Activated naive CD4-positive, alpha-beta T cell treated with anti-CD3 and anti-CD28 coated beads, Interleukin-2, amount 50 U/mL, for 24 hours (primary cell): ENCODE measurements around the gene DIPK1B.

Experiments
- H3K27ac Mint-ChIP-seq: one replicate; pipeline ENCODE4 v1.8.0; 2021; ENCODE audit warnings: mild to moderate bottlenecking, mixed read lengths
- H3K27me3 Mint-ChIP-seq: one replicate; pipeline ENCODE4 v1.8.0; 2021; ENCODE audit warnings: mixed read lengths
- H3K36me3 Mint-ChIP-seq: one replicate; pipeline ENCODE4 v1.8.0; 2021; ENCODE audit warnings: mixed read lengths
- H3K4me1 Mint-ChIP-seq: one replicate; pipeline ENCODE4 v1.8.0; 2021; ENCODE audit warnings: mixed read lengths
- H3K4me3 Mint-ChIP-seq: one replicate; pipeline ENCODE4 v1.8.0; 2021; ENCODE audit warnings: mild to moderate bottlenecking, mixed read lengths
- H3K9me3 Mint-ChIP-seq: one replicate; pipeline ENCODE4 v1.8.0; 2021; ENCODE audit warnings: mixed read lengths

DIPK1B gene

DNA sequence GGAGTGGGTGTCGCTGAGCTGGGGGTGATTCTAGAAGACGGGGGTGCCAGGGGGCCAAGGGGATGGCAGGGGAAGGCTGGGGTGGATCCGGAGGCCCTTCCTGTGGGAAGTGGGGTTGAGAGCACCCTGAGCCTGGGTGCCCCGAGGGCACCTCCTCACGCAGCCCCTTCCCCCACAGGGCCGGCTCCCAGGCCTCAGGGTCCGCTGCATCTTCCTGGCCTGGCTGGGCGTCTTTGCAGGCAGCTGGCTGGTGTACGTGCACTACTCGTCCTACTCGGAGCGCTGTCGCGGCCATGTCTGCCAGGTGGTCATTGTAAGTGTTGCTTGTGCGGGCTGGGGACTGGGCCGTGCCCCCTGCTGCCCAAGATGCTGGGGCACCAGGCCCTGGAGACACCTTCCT lies 5.0 kb downstream of the DIPK1B start:
- Mint-ChIP-seq H3K4me3 (no peak overlapping the region), H3K9me3 (no peaks in the 10 kb centered on the region), H3K4me1 (no peaks in the 10 kb centered on the region), H3K27ac (no peak overlapping the region), H3K27me3 (no peaks in the 10 kb centered on the region), H3K36me3 (no peaks in the 10 kb centered on the region)

DNA sequence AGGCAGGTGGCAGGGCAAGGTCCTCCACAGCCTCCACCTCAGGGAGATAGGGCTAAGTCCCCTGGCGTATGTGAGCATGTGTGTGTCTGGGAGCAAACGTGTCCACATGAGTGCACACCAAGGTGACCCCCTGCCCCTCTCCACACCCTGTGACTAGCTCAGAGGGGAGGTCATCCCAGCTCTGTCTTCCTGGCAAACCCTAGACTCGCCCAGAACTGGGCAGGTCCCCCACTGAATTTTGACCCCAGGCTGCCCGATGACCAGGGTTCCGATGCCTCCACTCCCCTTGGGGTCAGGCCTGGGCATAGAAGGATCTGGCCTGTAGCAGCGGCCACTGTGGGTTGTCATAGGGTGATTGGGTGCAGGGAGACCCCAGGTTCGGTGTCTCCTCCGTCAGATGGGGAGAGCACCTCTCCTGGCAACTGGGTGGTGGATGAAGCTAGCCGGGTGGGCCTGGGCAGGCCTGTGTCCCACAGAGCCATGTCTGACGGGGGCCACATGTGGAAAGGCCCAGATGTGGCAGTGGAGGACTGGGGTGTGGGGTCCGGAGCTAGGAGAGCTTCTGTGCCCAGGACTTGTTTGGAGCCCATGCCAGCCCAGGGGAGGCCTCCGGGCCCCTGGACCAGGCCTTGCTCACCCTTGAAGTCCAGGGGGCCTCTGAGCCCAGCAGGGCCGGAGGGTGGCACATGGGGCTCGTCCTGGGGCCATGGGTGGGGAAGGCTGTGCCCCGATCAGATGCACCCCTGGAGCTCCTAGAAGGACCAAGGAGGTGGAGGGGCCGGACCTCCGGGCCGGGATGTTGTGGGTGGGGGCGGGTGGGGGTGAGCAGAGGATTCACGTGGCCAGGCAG lies 6.2 kb downstream of the DIPK1B start:
- H3K4me3 Mint-ChIP-seq, result no peak overlapping the region
- no peaks in the 10 kb centered on the region for H3K4me1 Mint-ChIP-seq
- no peaks in the 10 kb centered on the region for H3K36me3 Mint-ChIP-seq
- H3K27ac Mint-ChIP-seq, result no peak overlapping the region
- no peaks in the 10 kb centered on the region for H3K9me3 Mint-ChIP-seq
- no peaks in the 10 kb centered on the region for H3K27me3 Mint-ChIP-seq

DNA sequence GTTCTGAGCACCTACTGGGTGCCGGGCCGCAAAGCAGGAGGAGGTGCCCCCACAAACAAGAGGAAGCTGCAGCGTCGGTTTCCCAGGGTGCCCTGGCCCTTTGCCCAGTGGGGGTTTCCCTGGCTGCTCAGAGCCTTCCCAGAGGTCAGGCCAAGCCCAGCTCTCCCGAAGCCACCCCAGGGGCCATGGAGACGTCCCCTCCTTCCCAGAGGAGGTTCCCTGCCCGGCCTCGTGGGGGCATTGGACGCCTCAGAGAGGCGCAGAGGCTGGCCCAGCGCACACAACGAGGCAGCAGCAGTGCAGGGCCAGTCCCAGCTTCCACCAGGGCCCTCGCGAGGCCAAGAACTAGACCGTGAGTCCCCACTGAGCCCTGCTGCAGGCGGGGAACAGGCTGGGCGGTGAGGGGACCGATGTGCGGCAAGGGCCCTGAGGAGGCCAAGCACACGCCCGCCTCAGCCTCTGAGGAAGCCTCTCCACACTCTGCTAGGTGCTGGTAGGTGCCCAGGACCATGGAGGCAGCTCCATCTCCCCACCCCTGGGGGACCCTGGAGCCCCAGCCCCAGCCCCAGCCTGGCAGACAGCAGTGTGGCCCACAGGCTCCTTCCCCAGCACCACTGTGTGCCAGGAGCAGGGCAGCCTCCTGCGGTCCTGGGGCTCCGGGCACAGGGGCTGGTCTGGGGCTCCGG lies 7.0 kb downstream of the DIPK1B start:
- Mint-ChIP-seq H3K27ac (no peak overlapping the region), H3K9me3 (no peaks in the 10 kb centered on the region), H3K27me3 (no peaks in the 10 kb centered on the region), H3K4me3 (no peak overlapping the region), H3K36me3 (peaks cover 4% of the 10 kb centered on the region), H3K4me1 (peaks cover 4% of the 10 kb centered on the region)

DNA sequence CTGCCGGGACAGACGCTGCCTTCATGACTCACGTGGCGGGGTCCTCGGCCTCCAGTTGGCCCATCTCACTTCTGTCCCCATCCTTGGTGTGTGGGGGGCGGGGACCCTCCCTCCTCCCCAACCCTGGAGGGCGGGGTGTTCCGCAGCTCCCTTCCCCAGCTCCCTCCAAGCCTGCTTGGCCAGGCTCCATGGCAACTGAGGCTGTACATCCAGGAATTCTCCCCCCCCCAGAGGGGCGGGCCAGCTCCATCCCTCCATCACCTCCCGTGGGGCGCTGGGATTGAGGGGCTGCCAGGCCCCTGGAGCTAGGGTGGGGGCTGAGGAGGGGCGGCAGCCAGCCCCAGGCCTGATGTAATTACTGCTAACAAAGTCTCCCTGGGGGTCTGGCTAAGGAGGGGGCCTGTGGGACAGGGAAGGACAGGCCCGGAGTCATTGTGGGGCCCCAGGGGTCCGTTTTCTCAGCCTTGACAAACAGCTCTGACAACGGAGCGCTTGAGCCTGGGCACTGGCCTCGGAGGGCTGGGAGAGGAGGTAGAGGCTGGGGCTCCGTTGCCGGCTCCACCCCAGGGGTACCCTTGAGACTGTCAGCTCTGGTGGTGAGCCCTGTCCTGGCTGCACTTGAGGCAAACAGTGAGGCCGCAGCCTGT lies 8.0 kb downstream of the DIPK1B start:
- no peak overlapping the region for H3K27ac Mint-ChIP-seq
- peaks cover 9% of the 10 kb centered on the region for H3K4me1 Mint-ChIP-seq
- H3K9me3 Mint-ChIP-seq, result no peaks in the 10 kb centered on the region
- H3K4me3 Mint-ChIP-seq, result no peak overlapping the region
- H3K27me3 Mint-ChIP-seq, result no peaks in the 10 kb centered on the region
- peaks cover 5% of the 10 kb centered on the region for H3K36me3 Mint-ChIP-seq

DNA sequence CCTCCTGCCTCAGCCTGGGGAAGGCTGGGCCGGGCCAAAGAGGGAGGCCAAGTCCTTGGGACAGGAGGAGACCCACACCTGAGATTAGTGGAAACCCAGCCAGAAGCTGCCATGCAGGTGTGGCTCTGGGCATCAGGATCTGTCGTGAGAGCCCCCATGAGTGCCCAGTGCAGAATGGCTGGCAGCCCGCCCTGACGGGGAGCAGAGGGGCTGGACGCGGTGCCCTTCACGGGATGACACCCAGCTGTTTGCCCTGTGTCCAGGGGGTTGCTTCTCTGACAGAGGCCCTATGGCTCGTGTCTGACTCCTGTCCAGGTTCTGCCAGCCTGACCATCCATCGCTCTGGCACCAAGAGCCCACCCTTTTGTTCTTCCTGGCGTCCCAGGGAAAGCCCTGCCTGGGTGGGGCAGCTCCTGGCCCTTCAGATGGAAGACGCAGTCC lies 8.5 kb downstream of the DIPK1B start:
- no peak overlapping the region for H3K4me3 Mint-ChIP-seq
- H3K36me3 Mint-ChIP-seq, result peaks cover 5% of the 10 kb centered on the region
- no peak overlapping the region for H3K27ac Mint-ChIP-seq
- H3K27me3 Mint-ChIP-seq, result no peaks in the 10 kb centered on the region
- peaks cover 13% of the 10 kb centered on the region for H3K4me1 Mint-ChIP-seq
- no peaks in the 10 kb centered on the region for H3K9me3 Mint-ChIP-seq

DNA sequence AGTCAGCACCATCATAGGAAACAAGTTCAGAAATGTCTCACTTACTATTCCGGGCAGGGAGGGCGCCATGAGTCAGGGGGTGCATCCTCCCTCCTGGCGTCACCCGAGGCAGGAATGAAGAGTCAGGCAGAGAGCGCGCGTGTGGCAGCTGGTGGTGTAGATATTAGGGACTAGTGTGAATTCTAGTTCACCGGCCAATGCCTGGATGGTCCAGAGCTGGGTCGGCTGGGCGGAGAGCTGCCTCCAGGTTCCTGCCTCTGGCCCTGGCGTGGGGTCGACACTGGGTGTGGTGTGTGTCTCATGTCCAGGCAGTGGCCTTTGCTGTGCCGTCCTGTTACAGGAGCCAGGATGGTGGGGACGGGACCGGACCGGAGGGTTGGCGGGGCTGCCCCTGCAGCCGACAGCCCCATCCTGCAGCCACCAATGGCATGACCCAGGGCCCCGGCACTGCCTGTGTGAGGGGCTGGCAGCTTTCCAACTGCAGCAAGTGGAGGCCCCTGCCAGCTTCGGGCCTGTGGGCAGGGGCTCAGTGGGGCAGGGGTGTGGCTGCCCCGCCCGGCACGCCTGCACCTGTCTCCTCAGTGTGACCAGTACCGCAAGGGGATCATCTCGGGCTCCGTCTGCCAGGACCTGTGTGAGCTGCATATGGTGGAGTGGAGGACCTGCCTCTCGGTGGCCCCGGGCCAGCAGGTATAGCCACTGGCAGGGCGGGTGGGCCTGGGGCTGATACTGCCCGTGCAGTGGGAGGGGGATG lies 9.1 kb downstream of the DIPK1B start:
- peaks cover 15% of the 10 kb centered on the region for H3K4me1 Mint-ChIP-seq
- H3K27me3 Mint-ChIP-seq, result no peaks in the 10 kb centered on the region
- H3K4me3 Mint-ChIP-seq, result no peak overlapping the region
- H3K27ac Mint-ChIP-seq, result no peak overlapping the region
- H3K36me3 Mint-ChIP-seq, result peaks cover 7% of the 10 kb centered on the region
- no peaks in the 10 kb centered on the region for H3K9me3 Mint-ChIP-seq

DNA sequence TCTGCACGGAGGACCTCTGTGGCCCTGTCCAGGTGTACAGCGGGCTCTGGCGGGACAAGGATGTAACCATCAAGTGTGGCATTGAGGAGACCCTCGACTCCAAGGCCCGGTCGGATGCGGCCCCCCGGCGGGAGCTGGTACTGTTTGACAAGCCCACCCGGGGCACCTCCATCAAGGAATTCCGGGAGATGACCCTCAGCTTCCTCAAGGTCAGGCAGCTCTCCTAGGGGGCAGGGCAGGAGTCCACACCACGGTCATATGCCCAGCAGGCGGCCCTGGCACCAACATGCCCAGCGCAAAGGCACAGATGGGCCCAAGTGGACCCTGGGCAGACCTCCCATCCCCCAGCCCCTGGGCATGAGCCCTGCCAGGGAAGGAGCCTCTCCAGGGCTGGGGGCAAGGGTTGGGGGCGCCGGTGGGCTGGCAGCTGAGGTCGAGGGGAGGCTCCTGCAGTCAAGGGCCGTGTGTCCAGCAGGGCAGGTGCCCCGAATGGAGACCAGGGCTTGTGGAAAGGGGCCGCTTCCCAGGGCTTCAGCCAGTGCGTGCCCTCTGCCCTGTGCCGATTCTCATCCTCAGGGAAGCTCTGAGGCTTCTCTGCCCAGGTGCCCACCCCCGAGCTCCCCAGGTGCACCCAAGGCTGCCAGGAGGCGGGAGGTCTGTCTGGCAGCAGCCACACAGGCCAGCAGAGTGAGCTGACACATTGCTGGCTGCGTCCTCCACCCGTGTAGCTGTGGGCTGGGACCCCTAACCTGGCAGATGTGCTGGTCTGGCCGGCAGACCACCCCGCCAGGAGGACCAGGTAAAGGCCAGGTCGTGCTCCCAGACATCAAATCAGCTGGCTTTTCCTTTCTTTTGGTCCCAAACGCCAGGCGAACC lies 10.0 kb downstream of the DIPK1B start:
- Mint-ChIP-seq H3K9me3 (no peaks in the 10 kb centered on the region), H3K4me1 (peaks cover 20% of the 10 kb centered on the region), H3K4me3 (no peak overlapping the region), H3K27ac (no peak overlapping the region), H3K36me3 (peaks cover 12% of the 10 kb centered on the region), H3K27me3 (no peaks in the 10 kb centered on the region)

DNA sequence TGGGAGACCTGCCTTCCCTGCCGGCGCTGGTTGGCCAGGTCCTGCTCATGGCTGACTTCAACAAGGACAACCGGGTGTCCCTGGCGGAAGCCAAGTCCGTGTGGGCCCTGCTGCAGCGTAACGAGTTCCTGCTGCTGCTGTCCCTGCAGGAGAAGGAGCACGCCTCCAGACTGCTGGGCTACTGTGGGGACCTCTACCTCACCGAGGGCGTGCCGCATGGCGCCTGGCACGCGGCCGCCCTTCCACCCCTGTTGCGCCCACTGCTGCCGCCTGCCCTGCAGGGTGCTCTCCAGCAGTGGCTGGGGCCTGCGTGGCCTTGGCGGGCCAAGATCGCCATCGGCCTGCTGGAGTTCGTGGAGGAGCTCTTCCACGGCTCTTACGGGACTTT lies 10.6 kb downstream of the DIPK1B start:
- no peaks in the 10 kb centered on the region for H3K9me3 Mint-ChIP-seq
- no peaks in the 10 kb centered on the region for H3K27me3 Mint-ChIP-seq
- peaks cover 20% of the 10 kb centered on the region for H3K4me1 Mint-ChIP-seq
- no peak overlapping the region for H3K4me3 Mint-ChIP-seq
- H3K27ac Mint-ChIP-seq, result peak overlapping the region; percentile 35
- H3K36me3 Mint-ChIP-seq, result peaks cover 12% of the 10 kb centered on the region

DNA sequence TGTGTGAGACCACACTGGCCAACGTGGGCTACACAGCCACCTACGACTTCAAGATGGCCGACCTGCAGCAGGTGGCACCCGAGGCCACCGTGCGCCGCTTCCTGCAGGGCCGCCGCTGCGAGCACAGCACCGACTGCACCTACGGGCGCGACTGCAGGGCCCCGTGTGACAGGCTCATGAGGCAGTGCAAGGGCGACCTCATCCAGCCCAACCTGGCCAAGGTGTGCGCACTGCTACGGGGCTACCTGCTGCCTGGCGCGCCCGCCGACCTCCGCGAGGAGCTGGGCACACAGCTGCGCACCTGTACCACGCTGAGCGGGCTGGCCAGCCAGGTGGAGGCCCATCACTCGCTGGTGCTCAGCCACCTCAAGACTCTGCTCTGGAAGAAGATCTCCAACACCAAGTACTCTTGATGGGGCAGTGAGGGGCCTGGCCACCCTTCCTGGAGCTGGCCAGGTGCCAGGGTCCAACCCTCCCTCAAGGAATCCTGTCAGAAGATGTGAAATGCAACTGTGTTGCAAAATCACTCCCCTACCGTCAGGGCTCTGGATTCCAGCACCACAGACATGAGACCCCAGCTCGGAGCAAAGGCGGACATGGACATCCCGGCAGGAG lies 11.1 kb downstream of the DIPK1B start:
- H3K9me3 Mint-ChIP-seq, result no peaks in the 10 kb centered on the region
- H3K27me3 Mint-ChIP-seq, result no peaks in the 10 kb centered on the region
- H3K36me3 Mint-ChIP-seq, result peaks cover 12% of the 10 kb centered on the region
- H3K4me1 Mint-ChIP-seq, result peaks cover 20% of the 10 kb centered on the region
- peak overlapping the region; percentile 53 for H3K4me3 Mint-ChIP-seq
- peak overlapping the region; percentile 55 for H3K27ac Mint-ChIP-seq

DNA sequence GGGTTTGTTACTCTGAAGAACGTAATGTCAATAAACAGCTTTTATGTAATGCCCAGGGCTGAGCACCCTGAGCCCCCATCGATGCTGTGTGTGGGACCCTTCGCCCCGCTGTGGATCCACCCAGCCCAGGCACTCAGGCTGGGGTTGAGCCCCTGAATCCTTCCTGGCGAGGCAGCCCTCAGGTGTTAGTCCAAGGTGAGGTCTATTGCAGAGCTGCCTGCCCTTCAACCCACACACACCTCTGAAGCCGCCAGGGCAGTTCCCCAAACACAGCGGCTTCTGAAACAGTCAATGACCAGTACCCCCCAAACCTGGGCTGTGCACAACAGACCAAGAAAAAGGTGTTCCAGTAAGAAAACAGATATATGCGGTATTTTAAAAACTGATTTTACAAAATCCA lies 11.6 kb downstream of the DIPK1B start:
- no peak overlapping the region for H3K4me3 Mint-ChIP-seq
- H3K36me3 Mint-ChIP-seq, result peaks cover 12% of the 10 kb centered on the region
- no peaks in the 10 kb centered on the region for H3K9me3 Mint-ChIP-seq
- peak overlapping the region; percentile 81 for H3K27ac Mint-ChIP-seq
- H3K27me3 Mint-ChIP-seq, result no peaks in the 10 kb centered on the region
- peaks cover 20% of the 10 kb centered on the region for H3K4me1 Mint-ChIP-seq

DNA sequence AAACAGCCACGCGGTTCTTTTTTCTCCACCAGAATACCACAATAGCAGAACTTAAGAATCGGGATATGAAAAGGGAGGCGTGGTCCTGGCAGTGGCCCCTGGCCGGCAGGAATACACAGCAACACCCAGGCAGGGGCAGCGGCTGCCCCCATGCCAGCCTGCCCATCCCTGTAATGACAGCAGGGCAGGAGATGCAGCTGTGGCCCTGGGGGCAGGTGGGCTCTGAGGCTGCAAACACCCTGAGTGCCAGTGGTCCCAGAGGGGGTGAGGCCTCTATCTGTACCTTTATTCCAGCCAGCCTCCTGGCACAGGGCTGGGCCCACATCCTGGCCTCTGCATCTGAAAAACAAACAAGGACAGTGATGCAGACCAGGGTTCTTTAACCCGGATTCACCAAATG lies 12.4 kb downstream of the DIPK1B start:
- H3K27me3 Mint-ChIP-seq, result no peaks in the 10 kb centered on the region
- H3K9me3 Mint-ChIP-seq, result no peaks in the 10 kb centered on the region
- H3K27ac Mint-ChIP-seq, result no peak overlapping the region
- H3K4me1 Mint-ChIP-seq, result peaks cover 20% of the 10 kb centered on the region
- H3K4me3 Mint-ChIP-seq, result peak overlapping the region; percentile 36
- H3K36me3 Mint-ChIP-seq, result peaks cover 12% of the 10 kb centered on the region

DNA sequence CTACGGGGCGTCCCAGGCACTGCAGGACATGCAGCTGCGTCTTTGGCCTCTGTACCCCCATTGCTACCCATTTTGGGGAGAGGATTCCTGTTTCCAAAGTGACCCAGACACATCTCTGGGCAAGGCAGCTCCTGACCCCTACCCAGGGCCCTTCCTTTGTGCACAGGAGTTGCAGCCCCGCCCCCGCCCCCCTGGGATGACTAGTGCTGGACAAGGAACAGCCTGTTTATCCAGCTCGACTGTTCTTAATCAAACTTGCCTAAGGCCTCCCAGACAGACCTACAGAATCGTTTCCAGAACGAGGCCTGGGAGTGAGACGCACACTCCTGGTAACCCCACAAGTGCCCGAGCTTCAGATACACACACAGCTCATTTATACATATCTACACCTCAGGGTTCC lies 13.2 kb downstream of the DIPK1B start:
- H3K27ac Mint-ChIP-seq, result peak overlapping the region; percentile 70
- H3K9me3 Mint-ChIP-seq, result no peaks in the 10 kb centered on the region
- H3K4me1 Mint-ChIP-seq, result peaks cover 20% of the 10 kb centered on the region
- no peaks in the 10 kb centered on the region for H3K27me3 Mint-ChIP-seq
- peaks cover 12% of the 10 kb centered on the region for H3K36me3 Mint-ChIP-seq
- peak overlapping the region; percentile 100 for H3K4me3 Mint-ChIP-seq

DNA sequence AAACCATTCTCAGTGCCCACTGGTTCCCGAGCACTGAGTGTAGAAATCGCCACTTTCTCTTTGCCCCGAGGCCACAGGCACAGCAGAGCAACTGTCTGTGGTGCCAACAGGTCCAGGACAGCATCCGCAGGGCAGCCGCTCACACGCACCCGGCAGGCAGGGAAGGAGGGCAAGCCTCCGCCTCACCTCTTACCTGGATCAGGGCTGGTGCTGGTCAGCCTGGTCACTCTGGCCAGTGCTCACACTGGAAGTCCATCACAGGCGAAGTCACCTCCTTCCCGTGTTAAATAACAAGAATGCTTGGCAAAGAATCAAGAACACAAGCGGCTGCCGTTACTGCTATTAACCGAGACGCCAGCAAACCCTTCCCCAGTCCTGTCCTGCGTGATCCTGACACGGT lies 13.7 kb downstream of the DIPK1B start:
- Mint-ChIP-seq H3K4me1 (peaks cover 20% of the 10 kb centered on the region), H3K36me3 (peaks cover 12% of the 10 kb centered on the region), H3K4me3 (peak overlapping the region; percentile 100), H3K9me3 (no peaks in the 10 kb centered on the region), H3K27ac (peak overlapping the region; percentile 100), H3K27me3 (no peaks in the 10 kb centered on the region)

DNA sequence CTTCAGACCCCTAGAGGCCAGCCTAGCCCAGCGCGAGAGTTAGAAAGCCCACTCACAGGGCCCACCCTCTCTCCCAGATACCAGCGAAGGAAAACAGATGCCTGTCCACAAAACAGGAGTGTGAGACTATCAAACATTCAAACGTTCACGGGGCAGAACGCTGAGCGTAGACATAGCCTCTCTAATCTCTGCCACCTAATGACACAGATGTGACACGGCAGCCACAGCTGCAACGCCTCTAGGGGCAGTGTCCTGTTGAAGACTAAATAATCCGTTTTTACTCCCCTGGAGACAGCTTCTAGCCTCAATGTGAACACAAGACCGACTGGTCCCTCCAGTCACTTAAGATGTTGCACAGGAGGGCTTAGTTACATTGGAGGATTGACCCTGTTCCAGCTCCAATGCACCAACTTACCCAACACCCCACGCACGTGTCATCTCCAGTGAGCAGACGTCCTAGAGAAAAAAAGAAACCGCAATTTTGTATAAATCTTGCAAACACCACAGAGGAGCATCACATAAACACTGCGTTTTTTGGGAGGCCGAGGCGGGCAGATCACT lies 14.3 kb downstream of the DIPK1B start:
- H3K27ac Mint-ChIP-seq, result peak overlapping the region; percentile 100
- peaks cover 12% of the 10 kb centered on the region for H3K36me3 Mint-ChIP-seq
- no peaks in the 10 kb centered on the region for H3K27me3 Mint-ChIP-seq
- peak overlapping the region; percentile 100 for H3K4me3 Mint-ChIP-seq
- no peaks in the 10 kb centered on the region for H3K9me3 Mint-ChIP-seq
- peaks cover 20% of the 10 kb centered on the region for H3K4me1 Mint-ChIP-seq
